ENCODE measurements around the gene MON2.
"Not testable (repeated sequence)": the region's sequence is repeated elsewhere in the genome, so short reads cannot be mapped to it uniquely, and the experiment has no call there.

Gene MON2

GRCh38 chr12:62438098-62438692 lies 28.4 kb upstream of the MON2 start:
- DNase-seq (ENCODE audit: insufficient read length, low spot score) (no peak), FAIRE-seq (peak; percentile 71)
- peak; percentile 62 for TF ChIP-seq CTCF (IDR thresholded peaks at IDR 0.05; ENCODE audit: insufficient read depth, missing control alignments)

DNA sequence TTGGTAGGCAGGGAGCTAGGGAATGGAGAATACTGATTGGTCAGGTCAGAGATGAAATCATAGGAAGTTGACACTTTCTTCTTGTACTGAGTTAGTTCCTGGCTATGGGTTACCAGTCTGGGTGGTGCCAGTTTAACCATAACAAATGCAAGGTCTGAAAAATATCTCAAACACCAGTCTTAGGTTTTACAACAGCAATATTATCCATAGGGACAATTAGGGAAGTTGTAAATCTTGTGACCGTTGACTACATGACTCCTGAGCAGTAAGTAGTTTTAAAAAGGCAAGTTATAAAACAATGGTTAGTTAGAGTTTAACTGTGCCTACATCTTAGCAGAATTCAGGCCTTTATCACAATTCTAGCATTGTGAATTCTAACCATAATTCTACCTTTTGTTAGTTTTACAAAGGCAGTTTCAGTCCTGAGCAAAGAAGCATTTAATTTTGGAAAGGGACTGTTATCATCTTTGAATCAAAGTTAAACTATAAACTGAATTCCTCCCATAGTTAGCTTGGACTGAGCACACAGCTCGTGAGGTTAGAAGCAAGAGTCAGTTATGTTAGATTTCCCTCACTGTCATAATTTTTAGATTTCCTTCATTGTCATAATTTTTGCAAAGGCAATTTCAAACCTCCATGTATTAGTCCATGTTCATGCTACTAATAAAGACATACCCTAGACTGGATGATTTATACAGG lies 19.7 kb upstream of the MON2 start:
- FAIRE-seq (no peak), DNase-seq (ENCODE audit: insufficient read length, low spot score) (no peak)
- no peak for TF ChIP-seq CTCF (IDR thresholded peaks at IDR 0.05; ENCODE audit: insufficient read depth, missing control alignments)

- FAIRE-seq: no peak
- no peak for TF ChIP-seq CTCF (IDR thresholded peaks at IDR 0.05; ENCODE audit: insufficient read depth, missing control alignments)
- DNase-seq (ENCODE audit: insufficient read length, low spot score): no peak
These were observed 18.2 kb upstream of the MON2 start for GRCh38 chr12:62448436-62448835.

- FAIRE-seq; DNase-seq (ENCODE audit: insufficient read length, low spot score): not testable (repeated sequence)
These were observed 11.2 kb upstream of the MON2 start for GRCh38 chr12:62455429-62455828.

- FAIRE-seq (no peak), DNase-seq (ENCODE audit: insufficient read length, low spot score) (no peak)
- no peak for TF ChIP-seq CTCF (IDR thresholded peaks at IDR 0.05; ENCODE audit: insufficient read depth, missing control alignments)
These were observed 8.0 kb upstream of the MON2 start for GRCh38 chr12:62458626-62459025.

DNA sequence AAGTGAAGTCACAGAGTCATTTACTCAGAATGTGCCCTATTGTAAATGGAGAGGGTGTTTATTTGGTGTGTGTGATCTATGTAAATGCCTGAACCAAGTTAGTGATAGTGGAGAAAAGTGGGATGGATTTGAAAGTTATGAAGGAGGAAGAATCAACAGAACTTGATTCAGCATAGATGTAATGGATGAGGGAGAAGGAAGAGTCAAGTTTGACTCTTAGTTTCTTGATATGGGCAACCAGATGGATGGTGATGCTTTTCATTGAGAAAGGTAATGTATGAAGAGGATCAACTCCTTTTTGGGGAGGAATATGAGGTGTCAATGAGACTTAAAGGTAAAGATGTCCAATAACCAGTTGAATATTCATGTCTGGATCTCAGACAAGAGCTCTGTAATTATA lies 6.7 kb upstream of the MON2 start:
- FAIRE-seq (no peak), DNase-seq (ENCODE audit: insufficient read length, low spot score) (no peak)
- TF ChIP-seq CTCF (IDR thresholded peaks at IDR 0.05; ENCODE audit: insufficient read depth, missing control alignments): no peak

GRCh38 chr12:62461171-62461837 lies 5.3 kb upstream of the MON2 start:
- FAIRE-seq; DNase-seq (ENCODE audit: insufficient read length, low spot score): not testable (repeated sequence)

- FAIRE-seq; DNase-seq (ENCODE audit: insufficient read length, low spot score): not testable (repeated sequence)
These were observed 3.4 kb upstream of the MON2 start for GRCh38 chr12:62463252-62463651.
